A549 (cell line): ENCODE results near the gene SSUH2. TPM values are rescaled to one million over a fixed set of nuclear protein-coding genes. Genes with fewer than 3 reads are reported as not detected.
"Not testable (repeated sequence)": the region's sequence is repeated elsewhere in the genome, so short reads cannot be mapped to it uniquely, and the experiment has no call there.

ENCODE experiments used
- ATAC-seq, 2 experiments: fragments of 200-7000 bp in 1 of 2; fragments of >200 bp in 1 of 2; cut with Nextera tagmentation in 1 of 2; cut with Tn5 transposase in 1 of 2; 3 replicates each; pipeline versions ENCODE4 v1.8.0 to v1.9.1; 2018 to 2020; ENCODE audit warnings: mild to moderate bottlenecking in 1 of 2, moderate library complexity in 1 of 2
- CTCF ChIA-PET: fragments of 300-600 bp; sonication (Branson Sonifier 250); formaldehyde crosslinking; extraction: SDS; loops from one replicate; lab custom pipeline; 2021; ENCODE audit warnings: antibody characterized with exemption, inconsistent platforms; lab: Yijun Ruan, JAX
- POLR2A ChIA-PET: fragments of 350-600 bp; formaldehyde crosslinking; extraction: SDS; loops from one replicate; lab custom pipeline; 2021; ENCODE audit warnings: antibody characterized with exemption, inconsistent platforms; lab: Yijun Ruan, JAX
- DNase-seq, 2 experiments: peaks; one replicate each; pipeline versions ENCODE4 v3.0.0 to v3.0.0-alpha.2; 2011 to 2016; ENCODE audit warnings: low read depth in 1 of 2, low spot score in 1 of 2
- FAIRE-seq: peaks from 2 replicates; lab custom pipeline; 2011; peaks lifted over from hg19 to GRCh38; lab: Jason Lieb, UNC
- H3K27ac ChIP-seq, 2 experiments: fragments of >200 bp; sonication (Bioruptor Twin); formaldehyde crosslinking; 3 replicates each; pipeline ENCODE4 v1.5.1; 2016 to 2017
- H3K4me1 ChIP-seq: fragments of >200 bp; sonication (Bioruptor Twin); formaldehyde crosslinking; 3 replicates; pipeline ENCODE4 v1.6.1; 2016
- H3K4me2 ChIP-seq: fragments of >200 bp; sonication (Bioruptor Twin); formaldehyde crosslinking; 3 replicates; pipeline ENCODE4 v1.6.1; 2016
- H3K4me3 ChIP-seq: fragments of >200 bp; sonication (Bioruptor Twin); formaldehyde crosslinking; 3 replicates; pipeline ENCODE4 v1.5.1; 2016
- H3K9me3 ChIP-seq: fragments of >200 bp; sonication (Bioruptor Twin); formaldehyde crosslinking; 3 replicates; pipeline ENCODE4 v1.6.1; 2016
- CHD4 ChIP-seq: fragments of 200-600 bp; sonication (generic); IDR thresholded peaks from 2 replicates; pipeline ENCODE4 v1.6.1; 2016; ENCODE audit warnings: antibody characterized with exemption, mild to moderate bottlenecking, borderline replicate concordance
- EHF ChIP-seq: fragments of 250-450 bp; sonication (Bioruptor Pico); IDR thresholded peaks from 2 replicates; pipeline ENCODE4 v1.5.0; 2020; ENCODE audit warnings: mild to moderate bottlenecking
- EP300 ChIP-seq, 2 experiments: fragments of >200 bp; sonication (Bioruptor Twin); formaldehyde crosslinking; IDR thresholded peaks; 2 replicates in 1 of 2; 3 replicates in 1 of 2; pipeline ENCODE4 v1.6.1; 2016 to 2017
- FOSB ChIP-seq: fragments of 250-450 bp; sonication (Bioruptor Pico); IDR thresholded peaks from 2 replicates; pipeline ENCODE4 v1.5.0; 2020; ENCODE audit warnings: mild to moderate bottlenecking, moderate library complexity
- FOSL2 ChIP-seq, 2 experiments: fragments of 450-650 bp in 1 of 2; fragments of >200 bp in 1 of 2; sonication (Bioruptor Twin) in 1 of 2; formaldehyde crosslinking; IDR thresholded peaks; 2 replicates each; pipeline versions ENCODE4 v1.5.0 to v1.6.1; 2016 to 2020; ENCODE audit warnings: mild to moderate bottlenecking in 1 of 2, moderate library complexity in 1 of 2
- FOXS1 ChIP-seq: fragments of 250-450 bp; sonication (Bioruptor Pico); IDR thresholded peaks from 2 replicates; pipeline ENCODE4 v1.5.0; 2020; ENCODE audit warnings: mild to moderate bottlenecking, moderate library complexity
- HES2 ChIP-seq: fragments of >200 bp; sonication (Bioruptor Twin); formaldehyde crosslinking; IDR thresholded peaks from 2 replicates; pipeline ENCODE4 v1.6.1; 2016
- HOXA7 ChIP-seq: fragments of 250-450 bp; sonication (Bioruptor Pico); IDR thresholded peaks from 2 replicates; pipeline ENCODE4 v1.5.0; 2020; ENCODE audit warnings: mild to moderate bottlenecking, moderate library complexity
- JUN ChIP-seq, 2 experiments: fragments of >200 bp; sonication (Bioruptor Twin); formaldehyde crosslinking; IDR thresholded peaks; 2 replicates in 1 of 2; 3 replicates in 1 of 2; pipeline ENCODE4 v1.6.1; 2016 to 2017
- KDM1A ChIP-seq: fragments of 200-600 bp; sonication (generic); IDR thresholded peaks from 2 replicates; pipeline ENCODE4 v1.6.1; 2016; ENCODE audit warnings: low read depth, mild to moderate bottlenecking
- MAFK ChIP-seq: fragments of 450-650 bp; IDR thresholded peaks from 2 replicates; pipeline ENCODE4 v1.6.1; 2014; ENCODE audit not compliant: partially characterized antibody
- NFE2L2 ChIP-seq: fragments of 150-350 bp; conservative IDR thresholded peaks from 2 replicates; pipeline ENCODE4 v1.6.1; 2014; ENCODE audit warnings: low read length
- NR3C1 ChIP-seq: fragments of >200 bp; sonication (Bioruptor Twin); formaldehyde crosslinking; IDR thresholded peaks from 3 replicates; pipeline ENCODE4 v1.6.1; 2017
- RAD21 ChIP-seq, 2 experiments: fragments of >200 bp in 1 of 2; sonication (Bioruptor Twin) in 1 of 2; formaldehyde crosslinking in 1 of 2; IDR thresholded peaks in 1 of 2; conservative IDR thresholded peaks in 1 of 2; 2 replicates in 1 of 2; 3 replicates in 1 of 2; pipeline ENCODE4 v1.6.1; 2012 to 2018; ENCODE audit warnings: inconsistent platforms in 1 of 2
- RCOR1 ChIP-seq: fragments of 150-350 bp; IDR thresholded peaks from 2 replicates; pipeline ENCODE4 v1.6.1; 2014; ENCODE audit warnings: antibody characterized with exemption, low read length, low read depth
- RFX5 ChIP-seq: fragments of 450-650 bp; IDR thresholded peaks from 2 replicates; pipeline ENCODE4 v1.7.1; 2014; ENCODE audit warnings: antibody characterized with exemption, mild to moderate bottlenecking, moderate library complexity
- TFCP2L1 ChIP-seq: fragments of 250-450 bp; sonication (Bioruptor Pico); IDR thresholded peaks from 2 replicates; pipeline ENCODE4 v1.5.0; 2021; ENCODE audit warnings: mild to moderate bottlenecking
- TP53 ChIP-seq: fragments of 250-450 bp; sonication (Bioruptor Pico); IDR thresholded peaks from 2 replicates; pipeline ENCODE4 v1.5.0; 2021; ENCODE audit warnings: mild to moderate bottlenecking, moderate library complexity
- WGBS: methylation state at CpG from one replicate; pipeline ENCODE4 v1.1.6; 2017; ENCODE audit errors: missing lambda C conversion rate; 5-methylcytosine and 5-hydroxymethylcytosine counted together
- polyA plus RNA-seq, 4 experiments: library from polyadenylated mRNA; depleted of rRNA in 3 of 4; stranded (reverse); fragments of >200 nt; fragmentation: RNase III in 1 of 4; extraction: RNeasy Plus Mini Kit Qiagen cat#74134 plus additional on column Dnase treatment in 1 of 4; gene quantifications; 2 replicates in 3 of 4; 3 replicates in 1 of 4; pipeline ENCODE4 v1.2.3, GENCODE V29; 2011 to 2017

SSUH2 gene
- polyA plus RNA-seq, 2 of the 4 experiments (the other 2 are of a cell fraction): 0.56 to 0.59 TPM

GRCh38 chr3:8654572-8655329 is 10.2 kb upstream of the SSUH2 start:
- H3K9me3 ChIP-seq, H3K4me3 ChIP-seq, DNase-seq, ATAC-seq, POLR2A ChIA-PET, H3K4me2 ChIP-seq, H3K27ac ChIP-seq, FAIRE-seq, CTCF ChIA-PET: not testable (repeated sequence)
- WGBS: 93% methylated on average over 4 of the region's 6 CpGs
- peaks cover 16% of the 10 kb centered on the region for H3K4me1 ChIP-seq

- no peaks in the 10 kb centered on the region for H3K9me3 ChIP-seq
- peaks cover 13% of the 10 kb centered on the region for H3K4me1 ChIP-seq
- no peak overlapping the region for H3K4me2 ChIP-seq
- no peak overlapping the region for H3K4me3 ChIP-seq
- FAIRE-seq (no peak), ATAC-seq (no peak), DNase-seq (no peak)
- CTCF ChIA-PET: no interaction called here
- WGBS: 88% methylated on average over 8 of the region's 8 CpGs
- TF ChIP-seq HES2 (no peak), FOSB (CRISPR knock-in tag) (no peak)
- POLR2A ChIA-PET: no interaction called here
- no peak overlapping the region for H3K27ac ChIP-seq
Observed at GRCh38 chr3:8653800-8654408, 9.3 kb upstream of the SSUH2 start.

- POLR2A ChIA-PET: no interaction called here
- CTCF ChIA-PET: interaction anchor here (2.9 kb wide), 1 partner anchor 11 kb away, joined by 12 read pairs; no protein-coding TSS in a partner anchor
- no peak for TF ChIP-seq TP53 (CRISPR knock-in tag)
- no peak for TF ChIP-seq MAFK
- TF ChIP-seq FOXS1 (CRISPR knock-in tag): no peak
- TF ChIP-seq RCOR1: no peak
- TF ChIP-seq NFE2L2: no peak
- no peak for TF ChIP-seq RFX5
- TF ChIP-seq CHD4: no peak
- Histone ChIP-seq H3K27ac (no peak overlapping the region), H3K4me3 (no peak overlapping the region), H3K9me3 (no peaks in the 10 kb centered on the region), H3K4me2 (no peak overlapping the region), H3K4me1 (no peaks in the 10 kb centered on the region)
- WGBS: 58% methylated on average over 2 of the region's 2 CpGs
- DNase-seq (no peak), FAIRE-seq (no peak), ATAC-seq (no peak)
Observed at GRCh38 chr3:8652324-8652987, 7.9 kb upstream of the SSUH2 start.

- TF ChIP-seq RAD21 (conservative IDR thresholded peaks at IDR 0.05 in 1 of 2, IDR thresholded peaks at IDR 0.05 in 1 of 2): no peak
- TF ChIP-seq HES2: no peak
- no peak for TF ChIP-seq CHD4
- no peak for TF ChIP-seq FOSL2 (IDR thresholded peaks at IDR 0.05)
- no peak for TF ChIP-seq FOSL2 (CRISPR knock-in tag; IDR thresholded peaks at IDR 0.05)
- no peak for TF ChIP-seq HOXA7 (CRISPR knock-in tag)
- no peak for TF ChIP-seq TFCP2L1 (CRISPR knock-in tag)
- no peak for TF ChIP-seq KDM1A
- no peak for TF ChIP-seq EP300 (IDR thresholded peaks at IDR 0.05)
- TF ChIP-seq JUN (IDR thresholded peaks at IDR 0.05): no peak
- no peak for TF ChIP-seq NR3C1
- TF ChIP-seq MAFK: no peak
- TF ChIP-seq EHF (CRISPR knock-in tag): no peak
- TF ChIP-seq FOXS1 (CRISPR knock-in tag): no peak
- no peak overlapping the region for H3K27ac ChIP-seq
- DNase-seq (no peak), FAIRE-seq (no peak), ATAC-seq (no peak; a peak in 3 of 6 replicates)
- POLR2A ChIA-PET: no interaction called here
- H3K4me3 ChIP-seq: no peak overlapping the region
- no peaks in the 10 kb centered on the region for H3K4me1 ChIP-seq
- CTCF ChIA-PET: interaction anchor here (2.9 kb wide), 1 partner anchor 12 kb away, joined by 12 read pairs; no protein-coding TSS in a partner anchor
- WGBS: 57% methylated on average over 12 of the region's 12 CpGs
- no peaks in the 10 kb centered on the region for H3K9me3 ChIP-seq
- no peak overlapping the region for H3K4me2 ChIP-seq
Observed at GRCh38 chr3:8651418-8652323, 7.1 kb upstream of the SSUH2 start.
